NCI-H2029 treated with DMSO at 0.1 percent for 48 hours (cell line): Measurements from ENCODE around the gene CENPP.

Source experiments
- DNase-seq: peaks from one replicate; lab custom pipeline; 2025; lab: John Stamatoyannopoulos, UW

The CENPP gene

GRCh38 chr9:92313624-92314012, 12.1 kb upstream of the CENPP start:
- DNase-seq: no peak

GRCh38 chr9:92315456-92315855, 10.3 kb upstream of the CENPP start:
- DNase-seq: no peak

- no peak for DNase-seq
Observed at GRCh38 chr9:92324431-92324830, 1.3 kb upstream of the CENPP start.

- no peak for DNase-seq
Observed at GRCh38 chr9:92324889-92325268, 874 bp upstream of the CENPP start.

GRCh38 chr9:92325991-92326500, 293 bp downstream of the CENPP start:
- DNase-seq: no peak

DNA sequence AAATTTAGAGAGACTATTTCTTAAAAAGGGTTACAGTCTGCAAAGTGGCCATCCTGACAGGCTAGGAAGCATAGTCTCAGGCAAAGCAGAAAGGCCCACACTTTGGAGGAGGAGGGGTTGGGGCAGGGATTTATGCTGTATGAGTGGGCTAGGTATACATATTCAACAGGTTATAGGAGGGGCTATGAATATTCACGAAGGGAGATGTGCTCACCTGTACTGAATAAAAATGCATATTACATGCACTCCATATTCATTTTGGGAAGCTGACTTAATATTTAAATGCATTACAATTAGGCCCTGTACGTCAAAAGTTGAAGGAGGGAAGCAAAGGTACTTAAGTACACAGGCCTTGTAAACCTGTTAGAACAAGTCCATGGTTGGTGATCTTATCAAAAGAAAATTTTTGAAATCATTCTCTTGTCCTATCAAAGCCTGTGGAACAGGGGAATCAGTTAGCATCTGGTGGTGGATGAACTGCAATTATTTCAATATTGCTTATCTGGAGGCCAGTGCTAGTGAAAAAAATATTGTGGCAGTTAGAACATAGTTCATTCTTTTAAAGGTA, 1.6 kb downstream of the CENPP start:
- DNase-seq: no peak

DNA sequence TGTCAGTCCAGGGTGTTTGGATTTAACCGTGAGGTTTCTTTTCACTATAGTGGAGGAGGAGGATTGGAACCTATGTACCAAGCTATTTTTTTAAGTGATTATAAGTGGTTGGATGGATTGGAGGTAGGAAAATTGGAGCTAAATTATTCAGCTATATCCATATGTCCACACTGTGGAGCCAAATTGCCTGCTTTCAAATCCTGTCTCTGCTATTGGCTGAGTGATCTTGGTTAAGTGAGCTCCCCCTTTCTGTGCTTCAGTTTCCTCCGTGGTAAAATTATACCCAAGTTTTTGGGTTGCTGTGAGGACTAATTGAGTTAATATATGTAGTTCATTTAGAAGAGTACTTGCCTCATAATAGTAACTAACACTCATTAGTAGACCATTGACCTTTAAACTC, 2.5 kb downstream of the CENPP start:
- no peak for DNase-seq

GRCh38 chr9:92332577-92333281, 7.0 kb downstream of the CENPP start:
- DNase-seq: no peak

DNA sequence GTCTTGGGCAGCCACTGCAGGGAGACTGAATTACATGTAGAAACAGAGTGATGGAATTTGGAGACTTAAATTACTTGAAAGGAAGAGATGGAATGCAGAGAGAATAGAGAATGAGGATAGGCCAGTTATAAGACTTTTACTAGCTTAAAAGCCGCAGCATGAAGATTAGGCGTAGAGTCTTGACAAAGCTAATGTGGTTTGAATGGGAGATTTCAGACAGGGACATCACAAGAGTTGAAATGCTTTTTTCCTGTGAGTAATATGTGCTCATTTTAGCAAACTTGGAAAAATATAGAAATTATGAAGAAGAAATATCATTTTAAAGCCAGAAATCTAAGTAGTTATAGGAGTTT, 7.5 kb downstream of the CENPP start:
- DNase-seq: no peak

DNA sequence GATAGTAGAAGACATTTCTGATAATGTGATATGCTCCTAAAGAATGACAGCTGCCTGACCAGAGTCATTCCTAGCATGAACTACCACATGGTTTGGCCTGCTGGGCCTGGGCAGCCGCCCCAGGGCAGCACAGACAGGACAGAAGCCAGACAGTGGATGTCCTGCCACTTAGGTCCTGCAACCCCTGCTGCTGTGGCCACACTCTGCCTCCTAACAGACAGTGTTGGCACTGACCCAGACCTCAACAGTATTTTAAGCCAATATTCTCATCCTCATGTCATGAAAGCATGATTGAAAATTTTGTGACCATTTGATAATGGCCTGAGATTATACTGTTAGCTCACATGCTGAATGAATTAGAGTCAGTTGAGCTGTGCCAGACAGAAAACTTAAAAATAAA, 15.8 kb downstream of the CENPP start:
- DNase-seq: no peak

GRCh38 chr9:92342825-92343488, 17.2 kb downstream of the CENPP start:
- no peak for DNase-seq

GRCh38 chr9:92345582-92345981, 19.8 kb downstream of the CENPP start:
- DNase-seq: no peak

GRCh38 chr9:92349771-92350739, 24.3 kb downstream of the CENPP start:
- no peak for DNase-seq

DNA sequence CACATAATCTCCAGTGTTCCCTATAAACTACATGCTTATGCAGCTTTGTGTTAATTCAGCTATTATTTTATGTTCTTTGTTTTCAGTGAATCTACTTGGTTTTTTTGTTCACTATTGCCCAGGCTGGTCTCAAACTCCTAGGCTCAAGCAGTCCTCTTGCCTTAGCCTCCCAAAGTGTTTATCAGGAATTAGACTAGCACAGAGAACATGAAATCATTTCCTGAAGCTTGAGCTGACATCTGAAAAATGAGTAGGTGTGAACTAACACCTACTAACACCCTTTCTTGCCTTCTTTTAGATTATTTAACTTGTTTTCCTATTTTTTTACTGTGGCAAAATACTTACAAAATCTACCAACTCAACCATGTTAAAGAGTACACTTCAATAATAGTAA, 25.0 kb downstream of the CENPP start:
- no peak for DNase-seq

- DNase-seq: no peak
Observed at GRCh38 chr9:92353051-92353450, 27.3 kb downstream of the CENPP start.

DNA sequence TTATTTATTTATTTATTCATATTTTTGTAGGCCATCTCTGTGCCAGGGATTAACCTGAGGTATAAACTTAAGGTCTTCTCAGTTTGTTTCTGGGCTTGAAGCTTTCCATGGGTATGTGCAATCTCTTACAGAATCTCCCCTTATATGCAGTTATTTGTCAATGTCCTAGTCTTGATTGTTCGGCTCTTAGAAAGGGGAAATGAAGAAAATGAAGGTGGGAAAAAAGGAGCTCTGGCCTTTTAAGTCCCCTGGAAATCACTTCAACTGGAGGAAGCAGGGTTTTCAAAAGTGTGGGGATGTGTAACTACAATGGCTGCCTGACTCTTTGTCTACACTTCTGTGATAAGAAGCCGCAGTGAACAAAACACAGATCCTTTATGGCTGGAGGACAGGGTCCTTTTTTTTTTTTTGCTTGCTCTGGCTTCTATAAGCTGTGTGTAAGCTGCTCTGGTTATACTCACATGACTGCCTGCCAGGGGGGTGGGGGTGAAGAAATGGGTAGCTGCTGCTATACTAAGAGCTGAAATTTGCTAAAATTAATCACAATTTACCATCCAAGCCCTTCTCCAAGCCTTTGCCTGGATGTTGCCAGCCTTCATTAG, 33.7 kb downstream of the CENPP start:
- DNase-seq: no peak

GRCh38 chr9:92360083-92360482, 34.3 kb downstream of the CENPP start:
- no peak for DNase-seq

GRCh38 chr9:92369075-92369474, 43.3 kb downstream of the CENPP start:
- DNase-seq: no peak

DNA sequence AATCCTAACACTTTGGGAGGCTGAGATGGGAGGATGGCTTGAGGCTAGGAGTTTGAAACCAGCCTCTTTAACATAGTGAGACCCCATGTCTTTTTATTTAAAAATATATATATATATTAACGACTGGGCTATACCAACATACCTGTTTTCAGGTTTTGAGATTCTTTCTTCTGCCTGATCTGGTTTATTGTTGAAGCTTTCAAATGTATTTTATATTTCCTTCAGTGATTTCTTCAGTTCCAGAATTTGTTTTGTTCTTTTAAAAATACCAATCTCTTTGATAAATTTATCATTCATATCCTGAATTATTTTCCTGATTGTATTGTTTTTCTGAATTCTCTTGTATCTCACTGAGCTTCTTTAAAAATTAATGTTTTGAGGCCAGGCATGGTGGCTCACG, 47.4 kb downstream of the CENPP start:
- no peak for DNase-seq

DNA sequence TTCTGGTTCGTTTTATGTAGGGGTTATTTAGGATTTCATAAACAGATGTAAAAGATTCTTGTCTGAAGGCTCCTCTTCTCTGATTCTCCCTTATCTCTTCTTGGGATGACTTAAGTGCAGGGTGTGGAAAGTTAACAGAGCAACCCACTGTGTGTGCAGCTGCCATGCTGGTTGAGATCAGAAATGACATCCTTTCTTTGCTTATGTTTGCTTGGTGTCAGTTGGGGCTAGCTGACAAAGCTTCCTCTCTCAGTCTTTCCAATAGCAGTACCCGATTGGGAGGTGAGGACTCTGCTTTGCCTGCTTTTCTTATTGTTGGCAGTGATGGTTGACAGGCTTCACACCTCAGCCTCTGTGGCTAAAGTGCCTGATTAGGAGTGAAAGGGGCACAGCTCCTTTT, 52.1 kb downstream of the CENPP start:
- no peak for DNase-seq

GRCh38 chr9:92378865-92379560, 53.3 kb downstream of the CENPP start:
- peak; percentile 59 for DNase-seq
